GM18520 (cell line): ENCODE data around the gene CDKL1.

Experiments
- ATAC-seq: cut with Tn5 transposase; IDR thresholded peaks from one replicate; pipeline ENCODE4 v1.9.1; 2021; ENCODE audit not compliant: unreplicated experiment

Gene CDKL1

DNA sequence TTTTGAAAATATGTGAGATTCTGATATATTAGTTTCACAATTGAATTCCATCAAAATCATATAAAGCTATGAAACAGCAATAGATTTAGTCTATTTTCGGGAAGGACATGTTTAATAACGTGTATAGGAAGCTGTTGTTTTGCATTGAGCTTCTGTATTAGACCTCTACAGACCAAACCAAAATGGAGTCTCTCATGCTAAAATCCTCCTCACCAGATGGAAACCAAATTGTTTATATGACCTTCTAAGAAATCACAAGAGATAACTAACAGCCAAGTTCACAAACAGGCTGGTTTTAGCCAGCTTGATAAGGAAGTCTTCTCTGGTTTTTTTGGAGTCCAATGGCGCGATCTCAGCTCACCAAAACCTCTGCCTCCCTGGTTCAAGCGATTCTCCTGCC lies 108.5 kb downstream of the CDKL1 start:
- ATAC-seq: no peak

DNA sequence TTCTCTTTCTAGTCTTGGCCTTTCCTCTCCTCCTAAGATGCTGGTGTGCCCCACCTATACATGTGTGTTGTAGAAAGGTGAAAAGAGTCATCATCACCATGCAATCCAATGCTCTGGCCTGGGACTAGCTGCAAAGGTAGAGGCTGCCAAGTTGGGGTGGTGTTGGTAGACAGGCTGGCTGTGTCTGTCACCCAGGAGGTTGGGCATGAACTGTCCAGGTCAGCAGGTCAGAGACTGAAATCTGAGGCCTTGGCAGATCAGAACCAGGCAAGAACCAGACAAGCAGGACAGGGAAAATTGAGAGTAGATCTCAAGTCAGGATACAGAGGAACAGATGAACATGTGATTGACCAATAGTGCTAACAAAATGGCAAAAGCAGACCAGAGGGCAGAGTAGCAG lies 110.8 kb downstream of the CDKL1 start:
- ATAC-seq: no peak
